Mesenteric fat pad (tissue), 1 donor: ENCODE measurements around the gene FBXO30. TPM values are rescaled to one million over a fixed set of nuclear protein-coding genes. Genes with fewer than 3 reads are reported as not detected.

Experiments
- DNase-seq: peaks from one replicate; pipeline ENCODE4 v3.0.0-alpha.2; 2020; ENCODE audit warnings: low spot score
- total RNA-seq: library from RNA; stranded (reverse); fragmentation: NEBNext Ultra II Directional; extraction: Animal tissue kit (Norgen Biotek cat#: 25700); gene quantifications from one replicate; pipeline ENCODE4 v1.2.1, GENCODE V29; 2021
- donor health status: DM: yes; HTN: yes; CAD: no.

FBXO30 gene
- total RNA-seq, 1 donor from 2014 or later: 8.1 TPM

- no peak for DNase-seq
These were observed 4.2 kb upstream of the FBXO30 start for GRCh38 chr6:145818796-145819195.

- no peak for DNase-seq
These were observed 1.8 kb upstream of the FBXO30 start for GRCh38 chr6:145816392-145816791.

- DNase-seq: peak; percentile 91
These were observed 997 bp upstream of the FBXO30 start for GRCh38 chr6:145815309-145816274.

GRCh38 chr6:145814035-145814500 lies 527 bp downstream of the FBXO30 start:
- DNase-seq: peak; percentile 91

GRCh38 chr6:145813285-145814034 lies 1.1 kb downstream of the FBXO30 start:
- DNase-seq: no peak

GRCh38 chr6:145811741-145812140 lies 2.9 kb downstream of the FBXO30 start:
- DNase-seq: no peak

- DNase-seq: no peak
These were observed 4.8 kb downstream of the FBXO30 start for GRCh38 chr6:145809785-145810184.

- DNase-seq: no peak
These were observed 5.4 kb downstream of the FBXO30 start for GRCh38 chr6:145809211-145809610.

- no peak for DNase-seq
These were observed 6.4 kb downstream of the FBXO30 start for GRCh38 chr6:145808239-145808638.

GRCh38 chr6:145802141-145802540 lies 12.5 kb downstream of the FBXO30 start:
- no peak for DNase-seq

- no peak for DNase-seq
These were observed 13.6 kb downstream of the FBXO30 start for GRCh38 chr6:145801021-145801420.

GRCh38 chr6:145798530-145798929 lies 16.1 kb downstream of the FBXO30 start:
- no peak for DNase-seq

- DNase-seq: no peak
These were observed 25.2 kb downstream of the FBXO30 start for GRCh38 chr6:145789443-145789842.

GRCh38 chr6:145787688-145788087 lies 26.9 kb downstream of the FBXO30 start:
- no peak for DNase-seq

GRCh38 chr6:145784683-145785082 lies 29.9 kb downstream of the FBXO30 start:
- no peak for DNase-seq

- DNase-seq: no peak
These were observed 30.8 kb downstream of the FBXO30 start for GRCh38 chr6:145783796-145784195.

- DNase-seq: no peak
These were observed 41.7 kb downstream of the FBXO30 start for GRCh38 chr6:145772846-145773245.

GRCh38 chr6:145765449-145765848 lies 49.1 kb downstream of the FBXO30 start:
- DNase-seq: no peak

- DNase-seq: no peak
These were observed 50.9 kb downstream of the FBXO30 start for GRCh38 chr6:145763742-145764141.

GRCh38 chr6:145761584-145761983 lies 53.0 kb downstream of the FBXO30 start:
- DNase-seq: no peak

- DNase-seq: no peak
These were observed 56.5 kb downstream of the FBXO30 start for GRCh38 chr6:145758113-145758512.

- no peak for DNase-seq
These were observed 58.4 kb downstream of the FBXO30 start for GRCh38 chr6:145756170-145756662.
